ENCODE results near the gene RAB8A.

RAB8A gene

GRCh38 chr19:16155128-16155527 lies 43.4 kb downstream of the RAB8A start:
- TF ChIP-seq ARNT (IDR thresholded peaks at IDR 0.05) (no peak), LEF1 (IDR thresholded peaks at IDR 0.05; ENCODE audit: borderline replicate concordance) (no peak), ZNF384 (IDR thresholded peaks at IDR 0.05) (no peak), TARDBP (IDR thresholded peaks at IDR 0.05) (no peak), FOXM1 (IDR thresholded peaks at IDR 0.05; ENCODE audit: borderline replicate concordance) (no peak), PKNOX1 (IDR thresholded peaks at IDR 0.05) (no peak), L3MBTL2 (conservative IDR thresholded peaks at IDR 0.05) (no peak), NFRKB (IDR thresholded peaks at IDR 0.05) (no peak), HDGF (IDR thresholded peaks at IDR 0.05; ENCODE audit: borderline replicate concordance) (no peak), FOXA1 (IDR thresholded peaks at IDR 0.05) (no peak), BHLHE40 (IDR thresholded peaks at IDR 0.05; ENCODE audit: borderline replicate concordance) (no peak), SUZ12 (IDR thresholded peaks at IDR 0.05) (no peak), SP1 (IDR thresholded peaks at IDR 0.05) (no peak)
- CTCF ChIA-PET = no interaction called here
- POLR2A ChIA-PET = no interaction called here
- no peak for DNase-seq (ENCODE audit: extremely low spot score)

GRCh38 chr19:16156904-16157303 lies 45.2 kb downstream of the RAB8A start:
- DNase-seq (ENCODE audit: extremely low spot score) = no peak
- CTCF ChIA-PET = no interaction called here
- POLR2A ChIA-PET = interaction anchor here (0.6 kb wide), 1 partner anchor 9 kb away, joined by 4 read pairs; no protein-coding TSS in a partner anchor
- no peak for TF ChIP-seq SUZ12 (IDR thresholded peaks at IDR 0.05)
- TF ChIP-seq FOXA1 (IDR thresholded peaks at IDR 0.05) = no peak
- no peak for TF ChIP-seq L3MBTL2 (conservative IDR thresholded peaks at IDR 0.05)
- TF ChIP-seq FOXM1 (IDR thresholded peaks at IDR 0.05; ENCODE audit: borderline replicate concordance) = no peak
- no peak for TF ChIP-seq BHLHE40 (IDR thresholded peaks at IDR 0.05; ENCODE audit: borderline replicate concordance)
- TF ChIP-seq TARDBP (IDR thresholded peaks at IDR 0.05) = no peak
- TF ChIP-seq ARNT (IDR thresholded peaks at IDR 0.05) = no peak
- TF ChIP-seq CTBP1 (IDR thresholded peaks at IDR 0.05; ENCODE audit: borderline replicate concordance) = no peak
- no peak for TF ChIP-seq SP1 (IDR thresholded peaks at IDR 0.05)
- no peak for TF ChIP-seq PKNOX1 (IDR thresholded peaks at IDR 0.05)
- no peak for TF ChIP-seq LEF1 (IDR thresholded peaks at IDR 0.05; ENCODE audit: borderline replicate concordance)
- TF ChIP-seq ZNF384 (IDR thresholded peaks at IDR 0.05) = no peak
- TF ChIP-seq HDGF (IDR thresholded peaks at IDR 0.05; ENCODE audit: borderline replicate concordance) = no peak

GRCh38 chr19:16157601-16158000 lies 45.9 kb downstream of the RAB8A start:
- DNase-seq (ENCODE audit: extremely low spot score) = no peak
- CTCF ChIA-PET = no interaction called here
- POLR2A ChIA-PET = no interaction called here
- no peak for TF ChIP-seq SP1 (IDR thresholded peaks at IDR 0.05)
- no peak for TF ChIP-seq TARDBP (IDR thresholded peaks at IDR 0.05)
- TF ChIP-seq L3MBTL2 (conservative IDR thresholded peaks at IDR 0.05) = no peak
- TF ChIP-seq FOXK2 (IDR thresholded peaks at IDR 0.05) = no peak

- POLR2A ChIA-PET = no interaction called here
- DNase-seq (ENCODE audit: extremely low spot score) = no peak
- no peak for TF ChIP-seq FOXM1 (IDR thresholded peaks at IDR 0.05; ENCODE audit: borderline replicate concordance)
- CTCF ChIA-PET = no interaction called here
Observed at GRCh38 chr19:16159655-16160054, 48.0 kb downstream of the RAB8A start.

- ChIA-PET POLR2A (no interaction called here), CTCF (no interaction called here)
- TF ChIP-seq HDGF (IDR thresholded peaks at IDR 0.05; ENCODE audit: borderline replicate concordance) = no peak
- no peak for TF ChIP-seq PKNOX1 (IDR thresholded peaks at IDR 0.05)
- no peak for TF ChIP-seq LEF1 (IDR thresholded peaks at IDR 0.05; ENCODE audit: borderline replicate concordance)
- no peak for TF ChIP-seq NFRKB (IDR thresholded peaks at IDR 0.05)
- no peak for TF ChIP-seq FOXM1 (IDR thresholded peaks at IDR 0.05; ENCODE audit: borderline replicate concordance)
- TF ChIP-seq SP1 (IDR thresholded peaks at IDR 0.05) = no peak
- TF ChIP-seq ARNT (IDR thresholded peaks at IDR 0.05) = no peak
- TF ChIP-seq ELF4 (IDR thresholded peaks at IDR 0.05) = no peak
- no peak for TF ChIP-seq ZNF384 (IDR thresholded peaks at IDR 0.05)
- no peak for TF ChIP-seq TARDBP (IDR thresholded peaks at IDR 0.05)
- TF ChIP-seq SUZ12 (IDR thresholded peaks at IDR 0.05) = no peak
- TF ChIP-seq FOXK2 (IDR thresholded peaks at IDR 0.05) = no peak
- TF ChIP-seq L3MBTL2 (conservative IDR thresholded peaks at IDR 0.05) = no peak
- no peak for TF ChIP-seq CTBP1 (IDR thresholded peaks at IDR 0.05; ENCODE audit: borderline replicate concordance)
- TF ChIP-seq FOXA1 (IDR thresholded peaks at IDR 0.05) = no peak
- DNase-seq (ENCODE audit: extremely low spot score) = no peak
Observed at GRCh38 chr19:16160445-16160942, 48.8 kb downstream of the RAB8A start.

GRCh38 chr19:16160943-16161560 lies 49.4 kb downstream of the RAB8A start:
- TF ChIP-seq HDGF (IDR thresholded peaks at IDR 0.05; ENCODE audit: borderline replicate concordance) (no peak), FOXK2 (IDR thresholded peaks at IDR 0.05) (no peak), LEF1 (IDR thresholded peaks at IDR 0.05; ENCODE audit: borderline replicate concordance) (no peak), FOXA1 (IDR thresholded peaks at IDR 0.05) (no peak), ELF4 (IDR thresholded peaks at IDR 0.05) (no peak), PKNOX1 (IDR thresholded peaks at IDR 0.05) (no peak), L3MBTL2 (conservative IDR thresholded peaks at IDR 0.05) (no peak), CTBP1 (IDR thresholded peaks at IDR 0.05; ENCODE audit: borderline replicate concordance) (no peak), ARNT (IDR thresholded peaks at IDR 0.05) (no peak), ZNF384 (IDR thresholded peaks at IDR 0.05) (no peak), TARDBP (IDR thresholded peaks at IDR 0.05) (no peak), BHLHE40 (IDR thresholded peaks at IDR 0.05; ENCODE audit: borderline replicate concordance) (no peak)
- CTCF ChIA-PET = no interaction called here
- POLR2A ChIA-PET = interaction anchor here (0.6 kb wide), 1 partner anchor 745 kb away, joined by 3 read pairs; no protein-coding TSS in a partner anchor
- no peak for DNase-seq (ENCODE audit: extremely low spot score)

Data from HEK293T (cell line).